ENCODE results near the gene PCSK7. TPM values are rescaled to one million over a fixed set of nuclear protein-coding genes. Genes with fewer than 3 reads are reported as not detected.

The PCSK7 gene
- total and polyA plus RNA-seq, 2 of the 4 experiments (the other 2 are of a cell fraction) = 35.8 to 54.3 TPM

DNA sequence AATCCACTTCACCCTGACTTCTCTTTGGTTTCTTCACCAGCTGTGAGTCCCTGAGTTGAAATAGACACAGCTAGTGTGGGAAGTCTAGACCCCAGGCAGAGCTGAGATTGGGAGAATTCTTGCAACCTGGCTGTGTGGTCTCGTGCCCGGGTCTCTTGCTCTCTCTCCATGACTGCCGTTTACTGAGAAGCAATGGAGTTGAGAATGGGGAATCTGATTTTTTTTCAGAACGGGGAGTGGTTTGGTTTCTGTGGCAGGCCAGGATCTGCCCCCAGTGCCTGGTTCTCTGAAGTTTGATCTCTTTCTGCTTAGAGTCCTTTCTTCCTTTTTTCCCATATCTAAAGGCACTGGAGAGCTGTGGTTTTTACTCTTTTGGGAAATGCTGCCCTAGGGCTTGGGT is 51.9 kb downstream of the PCSK7 start:
- H3K4me3 ChIP-seq (ENCODE audit: insufficient read depth, low read depth, low read length) = peak overlapping the region; percentile 87
- H3K4ac ChIP-seq (ENCODE audit: low read depth, low read length) = peak overlapping the region; percentile 89
- H4K20me1 ChIP-seq (ENCODE audit: insufficient read depth, low read length) = no peaks in the 10 kb centered on the region; the same call in none of the 2 replicates
- H3K9me1 ChIP-seq (ENCODE audit: insufficient read depth, low read length) = peaks cover 9% of the 10 kb centered on the region
- TF ChIP-seq FOS (IDR thresholded peaks at IDR 0.05; ENCODE audit: low read depth, low read length) = no peak
- no peak for TF ChIP-seq RFX5 (IDR thresholded peaks at IDR 0.05; ENCODE audit: low read depth, low read length)
- no peak for TF ChIP-seq MAFK (IDR thresholded peaks at IDR 0.05; ENCODE audit: low read depth, low read length)
- no peak for TF ChIP-seq CEBPB (IDR thresholded peaks at IDR 0.05; ENCODE audit: low read depth, low read length)
- TF ChIP-seq BHLHE40 (IDR thresholded peaks at IDR 0.05; ENCODE audit: low read depth, low read length) = no peak
- TF ChIP-seq RAD21 (IDR thresholded peaks at IDR 0.05; ENCODE audit: low read length) = no peak
- no peak for TF ChIP-seq CTCF (conservative IDR thresholded peaks at IDR 0.05; ENCODE audit: low read depth, low read length)
- TF ChIP-seq ELK1 (IDR thresholded peaks at IDR 0.05; ENCODE audit: borderline replicate concordance, low read depth, low read length) = no peak
- TF ChIP-seq USF2 (IDR thresholded peaks at IDR 0.05; ENCODE audit: low read depth, low read length) = no peak
- TF ChIP-seq CHD1 (IDR thresholded peaks at IDR 0.05; ENCODE audit: low read depth, low read length) = no peak
- TF ChIP-seq MXI1 (IDR thresholded peaks at IDR 0.05; ENCODE audit: borderline replicate concordance, low read depth, low read length) = no peak
- no peak for TF ChIP-seq SMC3 (IDR thresholded peaks at IDR 0.05; ENCODE audit: low read depth, low read length)
- TF ChIP-seq POLR2A (IDR thresholded peaks at IDR 0.05; ENCODE audit: low read depth, low read length) = no peak
- TF ChIP-seq NFE2L2 (IDR thresholded peaks at IDR 0.05; ENCODE audit: low read depth, low read length) = no peak
- TF ChIP-seq MAZ (IDR thresholded peaks at IDR 0.05; ENCODE audit: borderline replicate concordance, low read depth, low read length) = no peak
- TF ChIP-seq RCOR1 (IDR thresholded peaks at IDR 0.05; ENCODE audit: insufficient replicate concordance, low read length) = no peak
- peak overlapping the region; percentile 71 for H2BK5ac ChIP-seq (ENCODE audit: low read depth, low read length, poor library complexity, severe bottlenecking)
- peak overlapping the region; percentile 91 for H3K9ac ChIP-seq (ENCODE audit: low read depth, low read length)
- H3K14ac ChIP-seq (replicated peaks; ENCODE audit: low read depth, low read length) = peak overlapping the region; percentile 87; the same call in 1 of the 2 replicates
- in situ Hi-C loops (cut with MboI; ENCODE audit: low sequenced_read_pairs) = no loop called here
- H2BK15ac ChIP-seq (ENCODE audit: low read depth, low read length) = 0 out of 3 replicates have a peak overlapping the region, but pooled peaks have one; percentile 34
- peak overlapping the region; percentile 23; the same call in 1 of the 2 replicates for H2BK20ac ChIP-seq (ENCODE audit: low read depth, low read length)
- peaks cover 16% of the 10 kb centered on the region for H3K36me3 ChIP-seq (ENCODE audit: control insufficient read depth, insufficient read depth, low read length)
- peak overlapping the region; percentile 78 for H2AK9ac ChIP-seq (replicated peaks; ENCODE audit: low read depth, low read length, poor library complexity)
- peak overlapping the region; percentile 69 for H4K91ac ChIP-seq (ENCODE audit: insufficient read depth, low read depth, low read length)
- peak overlapping the region; percentile 49 for H2AFZ ChIP-seq (replicated peaks; ENCODE audit: low read length, poor library complexity)
- WGBS, 2 experiments (ENCODE audit: extremely low coverage in 2 of 2, insufficient read length in 1 of 2) = 51% methylated on average over 3 of the region's 4 CpGs; no CpG with 5 or more reads in 1 of the 2 experiments
- ChIA-PET CTCF (interaction anchor here (1.1 to 1.4 kb wide), 4 partner anchors 10 to 32 kb away, joined by 3 to 6 read pairs (median 5); no protein-coding TSS in a partner anchor), POLR2A (ENCODE audit: unreplicated experiment) (interaction anchor here (0.6 to 1.1 kb wide), 3 partner anchors 14 to 24 kb away, joined by 3 to 5 read pairs (median 4); no protein-coding TSS in a partner anchor)
- H3K79me1 ChIP-seq (ENCODE audit: low read depth in 1 of 2, low read length in 2 of 2) = peaks cover 21 to 38% of the 10 kb centered on the region in 2 experiments
- peak overlapping the region; percentile 86 for H3K4me2 ChIP-seq (ENCODE audit: low read depth, low read length)
- peak overlapping the region; percentile 15; the same call in 1 of the 2 replicates for H2BK120ac ChIP-seq (ENCODE audit: low read depth, low read length)
- no peak overlapping the region for H3K18ac ChIP-seq (ENCODE audit: low read depth, low read length)
- peak overlapping the region; percentile 64 to 69 for H4K8ac ChIP-seq (ENCODE audit: low read depth in 2 of 2, low read length in 2 of 2)
- peak overlapping the region; percentile 36; the same call in 1 of the 2 replicates for H3K56ac ChIP-seq (ENCODE audit: extremely low read depth, insufficient read depth, low read length)
- H3K9me3 ChIP-seq (ENCODE audit: control insufficient read depth, insufficient read depth, low read length) = no peaks in the 10 kb centered on the region
- no TSS peak for BruUV-seq (replicated peaks)
- H3K4me1 ChIP-seq (ENCODE audit: control insufficient read depth, insufficient read depth, low read length) = peaks cover 13% of the 10 kb centered on the region
- DNase-seq (no peak), ATAC-seq (ENCODE audit: low read depth) (no peak)
- H2AK5ac ChIP-seq (ENCODE audit: low read depth, low read length) = peak overlapping the region; percentile 74; the same call in 1 of the 2 replicates
- H3K27me3 ChIP-seq (ENCODE audit: control insufficient read depth, insufficient read depth, low read length) = no peaks in the 10 kb centered on the region
- H4K5ac ChIP-seq (ENCODE audit: low read depth, low read length) = peak overlapping the region; percentile 19; the same call in 1 of the 2 replicates
- intact Hi-C loops (cut with micrococcal nuclease) = no loop called here
- dilution Hi-C loops (cut with HindIII; ENCODE audit: low sequenced_read_pairs, unreplicated experiment) = no loop called here
- peak overlapping the region; percentile 93; the same call in 1 of the 2 replicates for H3K27ac ChIP-seq (ENCODE audit: insufficient read depth, low read length)
- peak overlapping the region; percentile 93 for H3K23ac ChIP-seq (ENCODE audit: low read depth, low read length)
